ENCODE data around the gene CFAP69. TPM values are rescaled to one million over a fixed set of nuclear protein-coding genes. Genes with fewer than 3 reads are reported as not detected.

CFAP69 gene
- total and polyA plus RNA-seq, 2 experiments from 2014 or later = 4.9 to 7.9 TPM

DNA sequence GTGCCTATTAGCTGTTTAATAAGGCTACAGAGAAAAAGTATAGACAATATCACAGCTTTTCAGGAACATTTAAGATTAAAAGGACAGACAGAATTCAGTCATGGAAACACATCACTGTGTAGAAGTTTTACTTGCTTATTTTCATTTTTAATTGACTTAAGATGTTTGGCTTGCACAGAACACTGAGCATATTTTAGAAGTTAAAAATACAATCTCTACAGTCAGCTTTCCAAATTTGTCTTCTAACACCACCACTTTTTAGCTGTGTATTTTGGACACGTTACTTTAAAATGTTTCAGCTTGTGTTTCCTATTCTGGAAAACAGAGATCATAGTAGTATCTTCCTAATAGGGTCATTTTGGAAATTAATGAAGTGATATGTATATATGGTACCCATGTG, 11.8 kb downstream of the CFAP69 start:
- Mint-ChIP-seq H3K27ac (no peak overlapping the region), H3K27me3 (ENCODE audit: insufficient read depth, low read depth, poor library complexity) (no peaks in the 10 kb centered on the region), H3K36me3 (ENCODE audit: low read depth) (0 out of 3 replicates have a peak, but pooled peaks cover 2% of the 10 kb centered on the region), H3K9me3 (no peaks in the 10 kb centered on the region), H3K4me1 (no peaks in the 10 kb centered on the region), H3K4me3 (no peak overlapping the region)
- ATAC-seq = no peak
- Histone ChIP-seq H3K4me1 (ENCODE audit: insufficient read depth) (no peaks in the 10 kb centered on the region), H3K9me2 (ENCODE audit: insufficient read depth) (no peaks in the 10 kb centered on the region), H3F3A (replicated peaks; ENCODE audit: low read depth) (no peaks in the 10 kb centered on the region), H3K27ac (ENCODE audit: low read depth) (no peak overlapping the region), H3K4me3 (no peak overlapping the region), H4K20me1 (replicated peaks; ENCODE audit: insufficient read depth) (no peaks in the 10 kb centered on the region), H2AFZ (no peak overlapping the region), H3K36me3 (ENCODE audit: insufficient read depth) (no peaks in the 10 kb centered on the region), H3K27me3 (ENCODE audit: insufficient read depth) (no peaks in the 10 kb centered on the region), H3K4me2 (no peak overlapping the region), H3K79me2 (replicated peaks; ENCODE audit: insufficient read depth) (0 out of 2 replicates have a peak, but pooled peaks cover 5% of the 10 kb centered on the region)
- TF ChIP-seq, protein P1, sequence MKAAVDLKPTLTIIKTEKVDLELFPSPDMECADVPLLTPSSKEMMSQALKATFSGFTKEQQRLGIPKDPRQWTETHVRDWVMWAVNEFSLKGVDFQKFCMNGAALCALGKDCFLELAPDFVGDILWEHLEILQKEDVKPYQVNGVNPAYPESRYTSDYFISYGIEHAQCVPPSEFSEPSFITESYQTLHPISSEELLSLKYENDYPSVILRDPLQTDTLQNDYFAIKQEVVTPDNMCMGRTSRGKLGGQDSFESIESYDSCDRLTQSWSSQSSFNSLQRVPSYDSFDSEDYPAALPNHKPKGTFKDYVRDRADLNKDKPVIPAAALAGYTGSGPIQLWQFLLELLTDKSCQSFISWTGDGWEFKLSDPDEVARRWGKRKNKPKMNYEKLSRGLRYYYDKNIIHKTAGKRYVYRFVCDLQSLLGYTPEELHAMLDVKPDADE (IDR thresholded peaks at IDR 0.05) = no peak
- no peak for TF ChIP-seq REST (IDR thresholded peaks at IDR 0.05; ENCODE audit: unreplicated experiment)
- no peak for TF ChIP-seq STAT1 (IDR thresholded peaks at IDR 0.05; ENCODE audit: unreplicated experiment)
- TF ChIP-seq EZH2 (IDR thresholded peaks at IDR 0.05; ENCODE audit: low read depth, unreplicated experiment) = no peak
- TF ChIP-seq, protein P2, sequence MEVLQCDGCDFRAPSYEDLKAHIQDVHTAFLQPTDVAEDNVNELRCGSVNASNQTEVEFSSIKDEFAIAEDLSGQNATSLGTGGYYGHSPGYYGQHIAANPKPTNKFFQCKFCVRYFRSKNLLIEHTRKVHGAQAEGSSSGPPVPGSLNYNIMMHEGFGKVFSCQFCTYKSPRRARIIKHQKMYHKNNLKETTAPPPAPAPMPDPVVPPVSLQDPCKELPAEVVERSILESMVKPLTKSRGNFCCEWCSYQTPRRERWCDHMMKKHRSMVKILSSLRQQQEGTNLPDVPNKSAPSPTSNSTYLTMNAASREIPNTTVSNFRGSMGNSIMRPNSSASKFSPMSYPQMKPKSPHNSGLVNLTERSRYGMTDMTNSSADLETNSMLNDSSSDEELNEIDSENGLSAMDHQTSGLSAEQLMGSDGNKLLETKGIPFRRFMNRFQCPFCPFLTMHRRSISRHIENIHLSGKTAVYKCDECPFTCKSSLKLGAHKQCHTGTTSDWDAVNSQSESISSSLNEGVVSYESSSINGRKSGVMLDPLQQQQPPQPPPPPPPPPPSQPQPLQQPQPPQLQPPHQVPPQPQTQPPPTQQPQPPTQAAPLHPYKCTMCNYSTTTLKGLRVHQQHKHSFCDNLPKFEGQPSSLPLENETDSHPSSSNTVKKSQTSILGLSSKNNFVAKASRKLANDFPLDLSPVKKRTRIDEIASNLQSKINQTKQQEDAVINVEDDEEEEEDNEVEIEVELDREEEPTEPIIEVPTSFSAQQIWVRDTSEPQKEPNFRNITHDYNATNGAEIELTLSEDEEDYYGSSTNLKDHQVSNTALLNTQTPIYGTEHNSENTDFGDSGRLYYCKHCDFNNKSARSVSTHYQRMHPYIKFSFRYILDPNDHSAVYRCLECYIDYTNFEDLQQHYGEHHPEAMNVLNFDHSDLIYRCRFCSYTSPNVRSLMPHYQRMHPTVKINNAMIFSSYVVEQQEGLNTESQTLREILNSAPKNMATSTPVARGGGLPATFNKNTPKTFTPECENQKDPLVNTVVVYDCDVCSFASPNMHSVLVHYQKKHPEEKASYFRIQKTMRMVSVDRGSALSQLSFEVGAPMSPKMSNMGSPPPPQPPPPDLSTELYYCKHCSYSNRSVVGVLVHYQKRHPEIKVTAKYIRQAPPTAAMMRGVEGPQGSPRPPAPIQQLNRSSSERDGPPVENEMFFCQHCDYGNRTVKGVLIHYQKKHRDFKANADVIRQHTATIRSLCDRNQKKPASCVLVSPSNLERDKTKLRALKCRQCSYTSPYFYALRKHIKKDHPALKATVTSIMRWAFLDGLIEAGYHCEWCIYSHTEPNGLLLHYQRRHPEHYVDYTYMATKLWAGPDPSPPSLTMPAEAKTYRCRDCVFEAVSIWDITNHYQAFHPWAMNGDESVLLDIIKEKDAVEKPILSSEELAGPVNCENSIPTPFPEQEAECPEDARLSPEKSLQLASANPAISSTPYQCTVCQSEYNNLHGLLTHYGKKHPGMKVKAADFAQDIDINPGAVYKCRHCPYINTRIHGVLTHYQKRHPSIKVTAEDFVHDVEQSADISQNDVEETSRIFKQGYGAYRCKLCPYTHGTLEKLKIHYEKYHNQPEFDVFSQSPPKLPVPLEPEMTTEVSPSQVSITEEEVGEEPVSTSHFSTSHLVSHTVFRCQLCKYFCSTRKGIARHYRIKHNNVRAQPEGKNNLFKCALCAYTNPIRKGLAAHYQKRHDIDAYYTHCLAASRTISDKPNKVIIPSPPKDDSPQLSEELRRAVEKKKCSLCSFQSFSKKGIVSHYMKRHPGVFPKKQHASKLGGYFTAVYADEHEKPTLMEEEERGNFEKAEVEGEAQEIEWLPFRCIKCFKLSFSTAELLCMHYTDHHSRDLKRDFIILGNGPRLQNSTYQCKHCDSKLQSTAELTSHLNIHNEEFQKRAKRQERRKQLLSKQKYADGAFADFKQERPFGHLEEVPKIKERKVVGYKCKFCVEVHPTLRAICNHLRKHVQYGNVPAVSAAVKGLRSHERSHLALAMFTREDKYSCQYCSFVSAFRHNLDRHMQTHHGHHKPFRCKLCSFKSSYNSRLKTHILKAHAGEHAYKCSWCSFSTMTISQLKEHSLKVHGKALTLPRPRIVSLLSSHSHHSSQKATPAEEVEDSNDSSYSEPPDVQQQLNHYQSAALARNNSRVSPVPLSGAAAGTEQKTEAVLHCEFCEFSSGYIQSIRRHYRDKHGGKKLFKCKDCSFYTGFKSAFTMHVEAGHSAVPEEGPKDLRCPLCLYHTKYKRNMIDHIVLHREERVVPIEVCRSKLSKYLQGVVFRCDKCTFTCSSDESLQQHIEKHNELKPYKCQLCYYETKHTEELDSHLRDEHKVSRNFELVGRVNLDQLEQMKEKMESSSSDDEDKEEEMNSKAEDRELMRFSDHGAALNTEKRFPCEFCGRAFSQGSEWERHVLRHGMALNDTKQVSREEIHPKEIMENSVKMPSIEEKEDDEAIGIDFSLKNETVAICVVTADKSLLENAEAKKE (CRISPR knock-in tag; IDR thresholded peaks at IDR 0.05) = no peak
- TF ChIP-seq EZH2phosphoT487 (IDR thresholded peaks at IDR 0.05; ENCODE audit: unreplicated experiment) = no peak
- TF ChIP-seq ZNF331 (CRISPR knock-in tag; IDR thresholded peaks at IDR 0.05; ENCODE audit: low read depth) = no peak
- TF ChIP-seq, protein P3, sequence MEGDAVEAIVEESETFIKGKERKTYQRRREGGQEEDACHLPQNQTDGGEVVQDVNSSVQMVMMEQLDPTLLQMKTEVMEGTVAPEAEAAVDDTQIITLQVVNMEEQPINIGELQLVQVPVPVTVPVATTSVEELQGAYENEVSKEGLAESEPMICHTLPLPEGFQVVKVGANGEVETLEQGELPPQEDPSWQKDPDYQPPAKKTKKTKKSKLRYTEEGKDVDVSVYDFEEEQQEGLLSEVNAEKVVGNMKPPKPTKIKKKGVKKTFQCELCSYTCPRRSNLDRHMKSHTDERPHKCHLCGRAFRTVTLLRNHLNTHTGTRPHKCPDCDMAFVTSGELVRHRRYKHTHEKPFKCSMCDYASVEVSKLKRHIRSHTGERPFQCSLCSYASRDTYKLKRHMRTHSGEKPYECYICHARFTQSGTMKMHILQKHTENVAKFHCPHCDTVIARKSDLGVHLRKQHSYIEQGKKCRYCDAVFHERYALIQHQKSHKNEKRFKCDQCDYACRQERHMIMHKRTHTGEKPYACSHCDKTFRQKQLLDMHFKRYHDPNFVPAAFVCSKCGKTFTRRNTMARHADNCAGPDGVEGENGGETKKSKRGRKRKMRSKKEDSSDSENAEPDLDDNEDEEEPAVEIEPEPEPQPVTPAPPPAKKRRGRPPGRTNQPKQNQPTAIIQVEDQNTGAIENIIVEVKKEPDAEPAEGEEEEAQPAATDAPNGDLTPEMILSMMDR (conservative IDR thresholded peaks at IDR 0.05; ENCODE audit: low read depth in 2 of 2) = no peak
- no peak for TF ChIP-seq JUNB (IDR thresholded peaks at IDR 0.05; ENCODE audit: unreplicated experiment)
- TF ChIP-seq CREB1 (CRISPR knock-in tag; IDR thresholded peaks at IDR 0.05; ENCODE audit: low read depth) = no peak
- no peak for DNase-seq (ENCODE audit: low spot score)

Measured in GM23338 (cell line).